NCI-H748 treated with DMSO at 0.1 percent for 48 hours (cell line): ENCODE results near the gene CTDSP2.
"Not testable (repeated sequence)": the region's sequence is repeated elsewhere in the genome, so short reads cannot be mapped to it uniquely, and the experiment has no call there.

Experiments used
- DNase-seq: peaks from one replicate; lab custom pipeline; 2025; lab: John Stamatoyannopoulos, UW

The CTDSP2 gene

DNA sequence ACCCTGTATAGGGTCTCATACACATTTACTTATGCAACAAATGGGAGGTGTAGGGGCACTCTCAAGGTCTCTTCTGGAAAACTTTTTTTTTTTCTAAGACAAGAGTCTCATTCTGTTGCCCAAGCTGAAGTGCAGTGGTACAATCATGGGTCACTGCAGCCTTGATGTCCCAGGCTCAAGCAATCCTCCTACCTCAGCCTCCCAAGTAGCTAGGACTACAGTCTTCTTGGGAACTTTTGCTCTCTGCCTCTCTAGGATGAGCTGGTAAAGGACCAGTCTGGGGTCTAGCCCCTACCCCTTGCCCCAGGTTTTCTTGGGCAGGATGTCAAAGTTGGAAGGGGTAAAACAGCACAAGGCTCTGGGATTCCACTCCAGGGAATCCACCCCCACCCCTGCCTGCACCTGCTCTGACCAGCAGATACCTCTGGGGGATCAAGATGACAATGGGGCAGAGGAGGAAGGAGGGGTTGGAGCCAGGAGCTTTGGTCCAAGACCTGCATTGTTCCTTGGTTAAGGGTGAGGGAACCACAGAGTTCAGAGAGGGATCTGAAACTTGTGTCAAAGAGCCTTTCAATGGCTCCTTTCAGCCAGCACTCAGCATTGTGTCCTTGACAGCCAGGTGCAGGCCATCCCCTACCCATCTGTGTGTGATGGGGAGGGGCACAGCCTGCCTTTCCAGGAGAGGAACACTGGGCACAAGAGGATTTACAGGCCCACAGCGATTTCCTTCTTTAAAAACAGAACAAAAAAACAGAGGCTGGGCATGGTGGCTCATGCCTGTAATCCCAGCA is 12.2 kb downstream of the CTDSP2 start:
- DNase-seq = no peak

DNA sequence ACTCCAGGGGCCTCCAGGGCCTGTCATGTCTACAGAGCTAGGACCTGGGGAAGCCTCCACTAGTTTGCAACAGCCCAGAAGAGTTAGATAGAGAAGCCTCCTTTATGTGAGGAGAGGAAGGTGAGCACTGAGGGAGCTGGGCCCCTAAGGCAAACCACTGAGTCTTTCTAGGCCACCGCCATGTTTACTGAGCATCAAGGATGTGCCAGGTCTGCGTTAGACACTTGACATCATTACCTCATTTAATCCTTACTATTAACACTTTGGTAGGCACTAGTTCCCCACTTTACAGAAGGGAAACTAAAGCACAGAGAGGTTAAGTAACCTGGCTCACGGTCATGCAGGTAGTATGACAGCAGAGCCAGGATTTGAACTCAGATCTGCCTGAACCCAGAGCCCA is 12.9 kb downstream of the CTDSP2 start:
- DNase-seq = no peak

DNA sequence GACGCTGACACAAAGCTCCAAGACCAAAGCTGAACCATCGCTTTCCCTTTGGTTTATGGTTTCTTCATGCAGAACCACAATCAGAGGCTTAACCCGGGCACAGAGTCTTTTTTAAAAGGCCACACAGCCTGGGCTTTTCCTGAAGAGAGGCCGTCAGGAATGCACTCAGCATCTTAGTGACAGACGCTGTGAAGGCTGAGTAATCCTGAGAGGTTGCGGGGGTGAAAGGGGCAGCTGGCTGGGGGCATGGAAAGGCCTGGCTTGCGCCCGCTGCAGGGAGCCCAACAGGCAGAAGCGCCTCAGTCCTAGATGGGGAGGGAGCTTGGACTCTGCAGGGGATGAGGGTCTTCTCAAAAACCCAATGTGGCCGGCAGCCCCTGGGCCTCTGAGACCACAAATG is 13.6 kb downstream of the CTDSP2 start:
- DNase-seq = no peak

DNA sequence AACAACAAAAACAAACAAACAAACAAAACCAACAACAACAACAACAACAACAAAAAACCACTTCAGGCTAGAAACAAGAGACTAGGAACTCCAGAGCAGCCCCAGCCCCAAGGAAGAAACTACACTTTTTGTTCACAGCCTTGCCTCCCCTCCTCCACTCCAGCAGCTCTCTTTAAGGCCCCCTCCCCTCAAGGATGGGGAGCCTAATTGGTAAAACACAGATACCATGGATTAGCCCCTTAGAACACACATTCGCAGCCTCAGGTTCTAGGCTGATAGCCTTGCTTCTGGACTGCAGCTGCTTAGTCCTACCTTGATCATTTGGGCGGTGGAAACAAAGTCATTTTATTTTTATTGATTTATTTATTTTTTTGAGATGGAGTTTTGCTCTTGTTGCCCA is 16.1 kb downstream of the CTDSP2 start:
- DNase-seq = no peak

DNA sequence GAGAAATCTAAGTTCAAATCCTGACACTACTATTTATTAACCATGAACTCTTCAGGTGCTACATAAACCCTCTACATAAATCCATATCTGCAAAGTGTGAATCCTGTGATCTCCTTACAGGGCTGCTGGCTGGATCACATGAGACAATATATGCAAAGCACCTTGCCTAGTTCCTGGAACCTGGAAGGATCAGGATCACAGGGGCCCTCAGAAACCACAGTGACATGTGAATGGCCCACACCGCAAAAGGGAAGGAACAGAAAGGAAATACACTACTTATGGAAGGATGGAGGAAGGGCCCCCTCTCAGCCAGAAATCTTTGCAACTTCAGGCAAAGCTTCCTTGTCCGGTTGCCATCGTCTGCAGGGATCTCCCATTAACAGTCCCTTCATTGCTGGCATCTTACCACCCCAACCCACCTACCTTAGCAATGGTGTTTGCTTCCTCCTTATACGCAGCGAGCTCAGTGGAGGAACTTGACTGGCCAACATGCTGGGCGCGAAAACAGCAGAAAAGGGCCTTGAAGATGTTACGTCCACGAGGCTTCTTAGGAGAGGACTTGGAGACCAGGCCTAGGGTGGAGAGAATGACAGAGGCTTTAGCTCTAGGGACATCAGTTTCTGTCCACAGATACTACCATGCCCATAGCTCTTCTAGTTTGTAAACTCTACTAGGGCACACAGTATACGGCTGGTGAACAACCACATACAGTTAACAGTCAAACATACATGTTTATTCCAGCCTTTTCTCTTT is 17.3 kb downstream of the CTDSP2 start:
- DNase-seq = no peak

DNA sequence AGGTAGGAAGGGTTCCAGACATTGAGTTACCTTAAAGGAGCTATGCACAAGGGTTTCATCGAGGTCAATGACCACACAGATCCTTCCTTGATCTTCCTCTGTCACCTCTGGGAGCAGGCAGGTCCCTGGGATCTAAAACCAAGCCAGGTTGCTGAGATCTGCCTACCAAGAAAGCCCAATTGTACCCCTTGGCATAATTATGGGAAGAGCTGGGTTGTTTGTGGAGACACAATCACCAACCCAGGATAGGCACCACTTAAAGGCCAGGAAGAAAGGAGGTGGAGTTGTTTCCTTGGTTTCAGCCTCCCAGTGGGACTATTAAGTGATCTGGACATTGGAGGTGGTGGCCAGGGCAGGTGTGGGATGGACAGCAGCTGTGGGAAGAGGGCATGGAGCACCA is 19.6 kb downstream of the CTDSP2 start:
- no peak for DNase-seq

DNA sequence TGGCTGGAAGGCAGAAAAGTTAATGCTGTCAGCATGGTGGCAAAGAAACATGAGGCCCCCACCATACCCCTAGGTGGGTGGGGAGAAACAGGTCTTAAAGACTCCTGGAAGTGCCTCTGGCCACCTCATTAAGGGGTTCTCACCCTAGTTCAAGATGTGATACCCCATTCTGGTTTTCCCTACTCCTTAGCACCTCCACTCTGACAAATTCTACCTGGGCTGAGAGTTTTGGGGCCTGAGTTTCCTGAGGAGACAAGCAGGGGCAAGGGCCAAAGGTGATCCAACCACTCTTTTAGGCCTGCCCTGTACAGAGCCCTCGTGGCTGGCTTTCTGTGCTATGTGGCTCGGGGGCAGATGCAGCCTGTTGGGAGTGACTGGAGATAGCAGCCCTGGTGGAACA is 20.1 kb downstream of the CTDSP2 start:
- DNase-seq = no peak

DNA sequence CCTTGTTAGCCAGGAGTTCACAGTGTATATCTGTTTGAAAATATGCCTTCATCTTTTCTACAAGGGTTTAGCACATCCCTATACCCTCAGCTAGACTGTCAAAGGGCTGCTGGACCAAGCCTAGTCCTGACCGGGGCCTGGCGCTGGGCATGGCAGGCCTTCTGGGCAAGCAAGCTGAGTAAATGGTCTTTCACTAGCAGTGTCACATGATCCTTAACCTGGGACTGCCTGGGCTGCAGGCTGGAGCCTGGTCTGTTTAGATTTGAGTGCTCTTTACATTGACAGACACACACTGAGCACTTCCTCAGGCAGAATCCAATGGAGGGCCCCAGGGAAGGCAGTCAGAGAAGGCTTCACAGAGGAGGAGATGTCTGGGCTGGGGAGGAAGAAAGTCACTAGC is 21.1 kb downstream of the CTDSP2 start:
- DNase-seq = no peak

DNA sequence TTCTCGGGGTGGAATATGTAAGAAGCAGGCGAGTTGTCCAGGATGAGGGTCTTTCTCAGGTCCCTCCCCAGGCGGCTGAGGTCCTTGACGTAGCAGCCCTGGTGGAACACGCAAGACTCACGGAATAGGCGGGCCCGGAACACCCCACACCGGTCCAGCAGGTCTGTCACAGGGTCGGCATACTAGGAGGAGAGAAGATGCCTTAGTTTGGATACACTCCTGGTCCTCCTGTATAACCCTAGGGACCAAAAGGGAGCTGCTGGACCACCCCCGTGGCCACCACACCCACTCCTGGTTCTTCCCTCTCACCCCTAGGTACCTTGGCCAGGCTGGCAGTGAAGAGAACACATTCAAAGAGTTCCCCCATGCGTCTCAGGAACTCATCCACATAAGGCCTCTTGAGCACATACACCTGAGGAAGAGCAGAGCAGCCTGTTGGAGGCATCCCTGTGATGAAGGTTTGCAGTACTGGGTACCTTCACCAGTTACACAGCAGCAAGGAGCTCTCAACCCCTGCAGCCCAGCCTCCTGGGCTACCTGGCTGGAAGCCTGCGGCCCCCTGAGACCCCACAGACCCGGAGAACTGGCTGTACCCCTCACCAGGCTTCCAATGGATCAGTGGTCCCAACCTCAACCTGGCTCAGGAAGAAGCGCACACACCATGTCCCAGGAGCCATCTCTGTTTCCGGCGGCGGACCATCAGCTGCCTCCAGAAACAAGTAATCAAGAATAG is 22.5 kb downstream of the CTDSP2 start:
- DNase-seq = no peak

DNA sequence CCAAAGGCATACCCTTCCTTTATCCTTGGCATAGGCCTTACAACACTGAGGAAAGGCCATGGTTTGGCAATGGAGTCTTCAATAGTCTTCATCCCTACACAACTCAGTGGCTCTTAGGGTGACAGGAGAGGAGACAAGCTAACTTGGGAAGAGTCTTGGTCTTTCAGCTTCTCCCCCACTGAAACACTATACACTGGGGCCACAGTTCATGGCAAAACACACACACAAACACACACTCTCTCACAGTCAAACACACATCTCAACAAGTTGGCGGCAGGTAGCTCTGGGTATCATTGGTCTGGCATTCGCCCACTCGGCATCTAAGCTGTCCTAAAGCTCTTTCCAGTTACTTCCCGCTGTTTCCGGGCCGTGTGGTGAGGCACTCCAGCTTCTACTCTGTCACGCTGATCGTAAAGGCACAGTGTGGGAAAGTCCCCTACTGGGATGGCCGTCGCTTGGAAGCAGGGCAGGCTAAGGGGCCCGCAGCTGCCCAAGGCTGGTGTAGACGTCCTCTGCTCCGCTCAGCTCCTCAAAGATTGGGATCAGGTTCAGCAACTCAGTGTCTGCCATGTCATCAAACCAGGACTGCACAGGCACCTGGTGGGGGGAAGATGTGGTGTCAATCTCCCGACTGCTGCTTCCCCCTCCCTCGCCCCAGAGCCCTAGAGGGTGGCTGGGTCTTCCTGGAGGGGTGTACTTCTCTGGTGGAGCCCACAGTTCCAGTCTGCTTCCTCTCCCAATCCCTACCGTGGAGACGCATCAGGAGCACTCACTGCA is 23.2 kb downstream of the CTDSP2 start:
- DNase-seq = no peak

DNA sequence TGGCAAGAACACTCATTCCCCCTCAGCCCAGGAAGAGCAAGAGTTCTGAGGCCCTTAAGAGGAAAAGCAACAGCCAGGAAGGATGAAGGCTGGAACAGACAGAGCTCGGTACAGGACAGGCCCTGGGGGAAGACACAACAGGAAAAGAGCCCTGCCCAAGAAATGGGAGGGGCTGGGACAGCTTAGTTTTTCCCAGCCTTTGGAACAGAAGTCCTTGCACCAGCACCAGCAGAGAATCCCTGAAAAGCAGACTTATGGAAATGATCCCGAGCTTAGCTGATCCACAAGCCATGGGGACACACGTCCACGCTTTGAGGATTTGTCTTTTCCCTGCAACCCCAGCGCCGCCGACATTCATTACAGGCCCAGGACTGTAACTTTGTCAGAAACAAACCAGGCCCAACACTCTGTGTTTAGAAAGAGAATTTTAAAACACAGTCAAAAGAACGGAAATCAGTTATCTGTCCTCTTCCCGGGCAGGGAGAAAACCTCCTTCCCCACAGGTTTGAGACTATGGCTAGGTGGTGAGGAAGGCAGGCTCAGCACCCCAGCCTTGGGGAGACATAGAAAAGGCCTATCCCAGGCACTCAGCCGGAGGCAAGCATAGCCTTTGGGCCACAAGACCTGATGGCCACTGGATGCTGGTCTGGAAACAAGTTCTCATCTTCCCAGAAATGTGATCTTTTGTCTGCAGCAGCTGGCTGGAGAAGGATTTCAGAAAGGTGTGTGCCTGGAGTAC is 24.0 kb downstream of the CTDSP2 start:
- no peak for DNase-seq

DNA sequence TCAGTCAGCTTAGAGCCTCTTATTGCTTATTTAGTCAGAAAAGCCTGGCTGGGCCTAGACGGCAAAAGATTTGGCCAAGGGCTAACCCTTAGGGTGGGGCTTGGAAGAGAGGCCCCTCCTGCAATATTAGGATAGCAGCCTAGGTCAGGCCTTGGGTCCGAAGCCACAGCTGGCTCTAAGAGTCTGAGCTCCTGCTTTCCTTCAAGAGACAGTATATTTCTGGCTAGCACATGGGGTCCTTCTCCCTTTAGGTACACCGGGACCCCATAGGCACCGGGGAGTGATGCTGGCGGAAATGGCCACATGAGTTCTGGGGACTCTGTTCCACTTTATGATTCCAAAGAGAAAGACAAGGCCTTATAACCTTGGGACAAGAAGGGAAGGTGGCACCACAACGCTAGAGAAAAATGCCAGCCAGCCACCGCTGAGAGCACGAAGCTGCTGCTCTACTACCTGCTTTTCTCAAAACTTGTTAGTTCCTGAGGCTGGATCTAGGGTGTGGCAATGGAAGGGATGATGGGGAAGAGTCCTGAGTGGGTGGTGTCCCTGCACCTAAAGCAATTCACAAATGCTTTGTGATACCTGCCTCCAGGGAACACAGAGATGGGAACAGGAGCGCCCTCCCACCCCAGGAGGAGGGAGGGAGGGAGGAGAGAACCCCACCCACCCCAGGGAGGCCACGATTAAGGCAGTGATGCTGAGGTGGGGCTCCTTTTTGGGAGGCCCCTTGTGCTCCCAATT is 24.9 kb downstream of the CTDSP2 start:
- no peak for DNase-seq

DNA sequence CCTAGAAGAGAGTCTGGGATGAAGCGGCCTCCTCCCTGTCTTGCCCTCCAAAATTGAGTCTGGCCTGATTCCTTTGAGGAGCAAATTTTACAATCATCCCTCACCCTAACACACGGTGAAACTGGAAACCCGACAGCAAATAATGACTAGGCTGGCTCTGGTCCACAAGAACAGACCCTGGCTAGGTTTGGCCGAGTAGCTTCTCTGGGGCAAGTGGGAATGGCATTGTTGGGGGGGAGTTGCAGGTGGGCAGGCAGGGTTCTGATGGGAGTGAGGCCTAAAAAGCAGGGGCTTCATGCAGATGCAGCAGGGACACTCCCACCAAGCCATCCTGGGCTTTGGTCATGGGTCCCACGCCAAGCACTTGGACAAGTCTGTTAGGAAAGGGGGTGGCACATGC is 25.5 kb downstream of the CTDSP2 start:
- not testable (repeated sequence) for DNase-seq

DNA sequence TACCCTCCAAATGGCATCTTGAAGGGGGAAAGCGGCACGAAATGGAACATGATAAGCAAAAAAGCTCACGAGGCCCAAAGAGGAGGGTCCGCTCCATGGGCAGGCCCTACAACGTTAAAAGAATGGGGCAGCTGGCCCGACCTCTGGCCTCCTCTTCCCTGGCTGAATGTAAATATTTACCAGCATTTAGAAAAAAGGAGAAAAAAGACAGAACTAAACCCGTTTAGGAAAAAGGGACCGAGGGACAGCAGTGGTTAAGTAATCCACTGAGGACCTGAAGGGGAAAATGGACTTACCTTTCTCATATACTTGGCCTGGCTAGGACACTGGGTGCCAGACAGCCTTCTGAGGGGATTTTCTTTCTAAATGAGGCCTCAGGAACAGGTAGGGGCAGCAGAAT is 26.4 kb downstream of the CTDSP2 start:
- not testable (repeated sequence) for DNase-seq

DNA sequence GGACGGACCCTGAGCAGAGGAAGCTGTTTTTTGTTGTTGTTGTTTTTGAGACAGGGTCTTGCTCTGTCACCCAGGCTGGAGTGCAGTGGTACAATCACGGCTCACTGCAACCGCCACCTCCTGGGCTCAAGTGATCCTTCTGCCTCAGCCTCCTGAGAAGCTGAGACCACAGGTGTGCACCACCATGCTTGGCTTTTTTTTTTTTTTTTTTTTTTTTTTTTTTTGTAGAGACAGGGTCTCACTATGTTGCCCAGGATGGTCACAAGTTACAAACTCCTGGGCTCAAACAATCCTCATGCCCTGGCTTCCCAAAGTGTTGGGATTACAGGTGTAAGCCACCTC is 28.6 kb downstream of the CTDSP2 start:
- DNase-seq = not testable (repeated sequence)

DNA sequence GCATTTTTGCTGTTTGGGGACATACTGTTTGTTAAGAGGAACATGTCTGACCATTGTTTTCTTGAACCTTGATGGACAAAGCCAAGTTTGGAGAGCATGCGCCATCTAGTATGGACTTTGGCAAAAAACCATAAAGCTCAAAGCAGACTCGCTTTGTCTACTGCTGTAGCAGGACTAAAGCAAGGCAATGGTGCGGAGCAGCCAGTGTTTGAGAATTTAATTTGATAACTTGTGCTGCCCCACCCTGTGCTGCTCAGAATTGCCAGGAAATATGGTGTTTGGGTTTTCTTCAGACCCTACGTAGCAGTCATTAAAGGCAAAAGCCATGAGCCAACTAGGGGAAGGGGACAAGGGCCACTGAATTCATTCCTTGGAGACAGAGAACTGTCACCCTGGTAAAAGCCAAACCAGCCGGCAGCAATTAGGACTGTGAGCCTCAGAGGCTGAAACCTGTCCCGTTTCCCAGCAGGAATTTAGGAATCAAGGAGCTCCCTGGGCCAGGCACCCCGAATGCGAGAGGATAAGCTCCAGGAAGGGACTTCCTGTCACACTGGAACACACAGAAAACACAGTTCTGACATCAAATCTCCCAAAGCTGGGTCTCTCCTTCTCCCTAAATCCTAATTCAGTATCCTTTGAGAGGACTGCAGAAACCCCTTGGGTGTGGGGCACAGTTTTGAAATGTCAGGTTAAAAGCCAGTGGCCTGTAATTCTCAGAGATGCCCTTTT is 29.1 kb downstream of the CTDSP2 start:
- no peak for DNase-seq

DNA sequence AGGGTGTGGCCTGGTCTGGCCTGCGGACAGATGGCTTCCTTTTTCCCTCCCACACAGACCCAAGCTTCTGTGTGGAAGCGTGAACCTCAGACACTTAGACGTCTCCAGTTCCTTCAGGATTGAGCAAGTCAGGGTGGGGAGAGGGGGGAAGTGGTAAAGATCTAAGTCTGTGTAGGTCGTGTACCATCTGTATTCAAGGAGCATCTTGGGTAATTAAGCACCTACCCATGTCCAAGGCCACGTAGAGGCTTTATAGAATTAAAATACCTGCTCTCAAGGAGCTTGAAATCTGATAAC is 29.7 kb downstream of the CTDSP2 start:
- DNase-seq = no peak

DNA sequence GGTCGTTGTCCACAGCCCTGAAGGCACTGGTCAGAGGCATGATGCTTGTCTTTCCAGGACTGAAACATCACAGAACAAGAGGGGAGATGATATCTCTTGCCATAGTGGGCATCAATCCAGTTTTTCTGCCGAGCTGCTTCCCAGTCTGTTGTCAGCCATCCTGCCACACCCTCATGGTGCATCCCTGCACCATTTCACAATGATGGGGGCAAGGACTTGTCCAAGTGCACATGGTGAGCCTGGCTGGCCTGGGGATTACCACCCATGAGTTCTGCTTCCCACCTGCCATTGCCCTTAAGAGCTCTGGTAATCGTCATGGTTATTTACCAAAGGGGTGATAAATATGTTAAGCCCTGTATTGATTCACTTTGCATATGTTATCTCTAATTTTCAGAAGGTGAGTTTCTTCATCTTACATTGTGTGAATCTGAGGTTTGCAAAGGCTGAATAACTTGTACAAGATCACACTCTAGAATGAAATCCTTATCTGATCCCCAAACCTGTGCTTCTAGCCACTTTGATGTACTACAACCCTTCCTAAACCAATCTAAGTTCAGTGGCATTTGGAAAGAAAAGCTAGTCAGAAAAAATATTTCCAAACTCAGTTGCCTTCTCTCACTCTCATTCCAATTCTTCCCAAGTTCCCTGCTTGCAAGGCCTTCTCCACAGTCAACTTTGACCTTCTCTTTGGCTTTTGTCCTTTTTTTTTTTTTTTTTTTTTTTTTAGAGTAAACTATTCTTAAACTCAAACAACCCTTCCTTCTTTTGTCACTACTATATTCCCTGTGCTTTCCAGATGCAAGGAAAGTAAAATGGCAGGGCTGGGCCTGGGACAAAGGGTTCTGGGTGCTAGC is 30.3 kb downstream of the CTDSP2 start:
- DNase-seq = no peak
